Activated gamma-delta T cell treated with anti-CD3 and anti-CD28 coated beads, Interleukin-2, amount 50 U/mL, for 16 hours (primary cell): Measurements from ENCODE around the gene TEDC1.

Experiments
- DNase-seq: peaks from one replicate; pipeline ENCODE4 v3.0.0-alpha.2; 2020; ENCODE audit warnings: low read depth

TEDC1 gene, protein sequence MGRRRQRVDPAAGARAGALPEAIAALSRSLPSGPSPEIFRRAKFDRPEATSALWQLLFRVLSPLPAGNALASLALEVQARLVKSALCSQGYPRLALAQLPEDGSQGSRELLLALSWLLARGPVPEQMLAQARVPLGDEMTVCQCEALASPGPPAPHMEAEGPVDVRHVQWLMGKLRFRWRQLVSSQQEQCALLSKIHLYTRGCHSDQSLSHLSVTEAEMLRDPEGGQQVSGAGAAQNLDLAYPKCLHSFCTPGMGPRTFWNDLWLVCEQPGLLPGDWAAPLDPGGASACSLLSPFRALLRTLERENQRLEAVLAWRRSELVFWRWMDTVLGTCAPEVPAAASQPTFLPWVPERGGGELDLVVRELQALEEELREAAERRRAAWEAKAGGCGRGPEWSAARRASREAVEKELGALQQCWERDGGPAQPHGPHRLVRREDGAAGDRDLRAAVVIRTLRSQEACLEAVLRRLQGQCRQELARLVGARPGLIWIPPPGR

GRCh38 chr14:105490572-105491365 is at the start of gene TEDC1:
TEDC1 (plus strand) TSS chr14:105491246; CDS start chr14:105491376, 130 bp downstream.
- DNase-seq, result peak; percentile 98

- DNase-seq, result no peak
Measured at GRCh38 chr14:105442125-105442524, 48.9 kb upstream of the TEDC1 start.

- DNase-seq, result no peak
Measured at GRCh38 chr14:105442834-105443233, 48.2 kb upstream of the TEDC1 start.

- no peak for DNase-seq
Measured at GRCh38 chr14:105444859-105445258, 46.2 kb upstream of the TEDC1 start.

DNA sequence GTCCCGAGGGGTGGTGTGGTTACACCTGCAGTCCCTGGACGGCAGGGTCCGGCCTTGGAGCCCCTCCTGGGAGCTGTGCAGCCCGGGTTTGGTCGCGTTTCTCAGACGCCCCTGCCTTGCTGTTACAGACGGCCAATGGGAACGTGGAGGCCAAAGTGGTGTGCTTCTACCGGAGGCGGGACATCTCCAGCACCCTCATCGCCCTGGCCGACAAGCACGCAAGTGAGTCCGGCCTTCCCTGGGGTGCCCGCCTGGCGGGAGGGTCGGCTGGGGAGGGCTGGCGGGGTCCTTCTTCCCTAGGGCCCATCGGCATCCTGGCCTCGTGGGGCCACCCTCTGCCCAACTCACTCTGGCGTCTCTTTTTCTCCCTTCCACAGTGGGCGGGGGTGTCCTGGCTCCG is 45.8 kb upstream of the TEDC1 start:
- DNase-seq, result no peak

DNA sequence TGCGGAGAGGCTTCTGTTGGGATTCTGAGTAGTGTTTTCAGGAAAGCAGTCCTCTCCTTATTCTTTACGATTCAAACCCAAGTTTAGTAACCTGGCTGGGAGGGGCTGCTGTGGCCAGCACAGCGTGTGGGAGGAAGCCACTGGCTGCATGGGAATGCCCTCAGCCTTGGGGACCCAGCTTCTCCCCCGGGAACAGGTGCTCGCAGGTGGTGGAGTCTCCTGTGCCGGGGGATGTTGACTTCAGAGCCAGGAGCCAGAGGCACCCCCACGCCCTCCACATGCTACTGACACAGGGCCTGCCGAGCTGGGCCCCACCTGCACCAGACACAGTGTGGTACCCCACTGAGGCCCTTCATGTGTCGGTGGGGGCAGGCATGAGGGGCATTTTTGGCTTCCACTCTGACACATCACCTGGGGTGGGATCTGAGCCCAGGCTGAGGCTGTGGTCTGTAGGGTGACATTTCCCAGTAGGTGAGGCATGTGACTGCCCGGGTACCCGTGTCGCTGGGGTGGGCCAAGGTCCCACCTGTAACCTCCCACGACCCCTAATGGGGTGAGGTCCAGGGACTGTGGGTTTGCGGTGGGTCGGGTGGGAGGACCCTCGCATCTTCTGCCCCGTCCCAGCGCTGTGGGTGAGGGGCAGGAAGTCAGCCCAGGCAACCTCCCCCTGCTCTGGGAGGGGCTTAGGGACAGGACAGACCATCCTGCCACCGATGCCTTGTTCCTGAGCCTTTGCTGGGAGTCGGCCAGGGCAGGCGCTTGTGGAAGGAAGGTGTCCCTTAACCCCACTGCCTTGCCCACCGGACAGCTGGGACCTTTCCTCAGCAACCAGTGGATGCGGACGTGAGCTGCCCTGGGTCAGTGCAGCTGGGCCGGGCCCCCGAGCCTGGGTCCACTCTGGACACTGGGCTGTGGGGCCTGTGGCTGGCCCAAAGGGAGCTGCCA is 44.9 kb upstream of the TEDC1 start:
- no peak for DNase-seq

DNA sequence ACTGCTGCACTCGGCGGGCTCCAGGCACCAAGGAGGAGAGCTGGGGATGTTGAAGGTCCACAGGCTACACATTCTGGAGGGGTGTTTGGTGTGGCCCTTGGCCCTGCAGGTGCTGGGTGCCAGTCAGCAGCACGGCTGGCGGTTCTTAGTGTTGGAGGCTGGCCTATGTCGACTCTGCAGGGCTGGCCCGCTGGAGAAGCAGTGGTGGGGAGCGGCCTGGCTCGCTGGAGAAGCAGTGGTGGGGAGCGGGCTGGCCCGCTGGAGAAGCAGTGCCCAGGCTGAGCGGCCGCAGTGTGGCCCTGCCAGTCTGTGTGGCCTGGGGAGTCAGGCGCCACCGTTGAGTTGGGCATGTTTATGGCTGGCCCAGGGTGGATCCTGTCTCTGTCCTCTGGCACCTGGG is 44.1 kb upstream of the TEDC1 start:
- DNase-seq, result no peak

- no peak for DNase-seq
Measured at GRCh38 chr14:105447651-105448640, 43.1 kb upstream of the TEDC1 start.

DNA sequence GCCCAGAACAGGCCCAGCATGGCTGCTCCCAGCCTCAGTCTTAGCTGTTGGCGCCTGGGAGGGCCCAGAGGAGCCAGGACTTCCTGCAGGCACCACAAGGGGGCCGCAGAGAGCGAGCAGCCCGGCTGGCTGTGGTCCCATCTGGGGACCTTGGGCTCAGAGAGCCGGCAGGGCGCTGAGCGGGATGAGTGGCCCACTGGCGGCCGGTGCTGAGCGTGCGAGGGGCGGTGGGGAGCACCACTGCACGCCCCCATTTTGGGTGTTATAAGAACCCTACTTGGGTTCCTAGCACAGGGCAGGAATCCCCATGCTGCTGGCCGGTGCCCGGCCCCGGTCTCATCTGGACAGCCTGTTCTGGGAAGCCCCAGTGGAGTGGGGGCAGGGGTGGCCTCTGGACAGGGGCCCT is 42.3 kb upstream of the TEDC1 start:
- DNase-seq, result peak; percentile 30

- DNase-seq, result no peak
Measured at GRCh38 chr14:105449276-105450122, 41.5 kb upstream of the TEDC1 start.

DNA sequence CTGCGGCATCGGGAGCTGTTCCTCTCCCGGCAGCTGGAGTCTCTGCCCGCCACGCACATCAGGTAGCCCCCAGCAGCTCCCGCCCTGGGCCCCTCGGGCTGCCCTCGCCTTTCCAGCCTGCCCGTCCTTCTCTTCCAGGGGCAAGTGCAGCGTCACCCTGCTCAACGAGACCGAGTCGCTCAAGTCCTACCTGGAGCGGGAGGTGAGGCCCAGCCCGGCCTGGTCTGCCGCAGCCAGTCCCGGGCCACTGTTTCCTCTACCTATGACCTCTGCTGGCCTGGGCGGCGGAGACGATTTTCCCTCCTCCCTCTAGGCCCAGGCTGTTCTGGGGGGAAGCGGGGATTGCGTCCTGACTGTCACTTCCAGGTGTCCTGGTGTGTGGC is 40.9 kb upstream of the TEDC1 start:
- no peak for DNase-seq

GRCh38 chr14:105450864-105451720 is 40.0 kb upstream of the TEDC1 start:
- no peak for DNase-seq

DNA sequence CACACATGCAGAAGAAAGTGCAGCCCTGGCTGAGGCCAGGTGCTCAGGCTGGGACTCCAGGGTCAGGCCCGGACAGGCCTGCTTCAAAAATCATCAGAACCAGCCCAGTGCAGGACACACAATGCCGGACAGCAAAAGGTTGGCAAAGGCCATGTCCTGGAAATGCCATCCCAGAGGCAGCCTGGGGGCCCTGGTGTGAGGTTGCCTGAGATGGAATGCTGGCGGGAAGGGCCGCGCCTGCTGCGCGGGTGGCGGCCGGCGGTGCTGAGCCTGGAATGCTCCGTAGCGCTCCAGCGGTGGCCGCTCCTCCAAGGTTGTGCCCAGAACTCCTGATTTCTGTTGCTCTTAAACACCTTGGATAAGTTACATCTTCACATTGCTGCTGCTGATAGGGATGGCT is 38.1 kb upstream of the TEDC1 start:
- no peak for DNase-seq

DNA sequence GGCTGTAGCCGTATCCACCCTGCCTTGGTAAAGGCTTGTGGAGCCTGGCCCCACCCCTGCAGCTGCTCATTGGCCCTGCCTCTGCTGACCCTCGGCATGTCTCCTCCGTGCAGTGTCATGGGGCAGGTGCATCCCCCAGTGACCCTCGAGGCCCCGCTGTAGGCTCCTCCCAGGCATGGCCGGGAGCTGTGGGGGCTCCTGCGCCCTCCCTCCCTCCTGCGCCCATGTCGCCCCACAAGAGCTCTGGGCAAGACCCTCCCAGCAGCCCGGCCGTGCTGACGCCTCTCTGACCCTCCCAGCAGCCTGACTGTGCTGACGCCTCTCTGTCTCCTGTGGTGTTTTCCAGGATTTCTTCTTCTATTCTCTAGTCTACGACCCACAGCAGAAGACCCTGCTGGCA is 37.2 kb upstream of the TEDC1 start:
- DNase-seq, result no peak

DNA sequence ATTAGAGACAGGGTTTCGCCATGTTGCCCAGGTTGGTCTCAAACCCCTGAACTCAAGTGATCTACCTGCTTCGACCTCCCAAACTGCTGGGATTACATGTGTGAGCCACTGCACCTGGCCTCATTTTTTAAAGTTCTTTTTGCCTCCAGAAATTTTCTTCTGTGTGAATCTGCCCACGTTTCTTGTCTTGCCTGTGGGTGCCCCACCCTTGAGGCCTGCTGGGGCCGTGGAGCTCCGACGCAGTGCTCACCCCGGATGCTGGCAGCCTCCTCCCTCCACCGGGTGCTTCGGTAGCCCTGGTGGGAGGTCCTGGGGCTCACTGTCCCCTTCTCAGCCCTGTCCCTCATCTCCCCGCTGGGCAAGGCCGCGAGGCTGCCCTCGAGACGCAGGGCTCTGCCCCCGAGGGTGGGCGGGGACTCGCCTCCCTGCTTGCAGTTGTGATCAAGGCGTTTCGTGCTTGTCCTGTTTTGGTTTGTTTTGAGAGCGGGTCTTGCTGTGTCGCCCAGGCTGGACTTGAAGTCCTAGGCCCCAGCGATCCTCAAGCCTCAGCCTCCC is 35.9 kb upstream of the TEDC1 start:
- DNase-seq, result no peak

- no peak for DNase-seq
Measured at GRCh38 chr14:105455766-105456660, 35.0 kb upstream of the TEDC1 start.
